Esophagus squamous epithelium (tissue), 5 donors: Measurements from ENCODE around the gene GPR137. TPM values are rescaled to one million over a fixed set of nuclear protein-coding genes. Genes with fewer than 3 reads are reported as not detected.

Source experiments
- DNase-seq: peaks from one replicate; lab custom pipeline; 2025; lab: John Stamatoyannopoulos, UW
- H3K27ac ChIP-seq, 4 donors: fragments of 200-600 bp; sonication (generic); one replicate each; pipeline ENCODE4 v1.5.1; 2016 to 2019; ENCODE audit warnings: mild to moderate bottlenecking in 1 of 4
- H3K27me3 ChIP-seq, 4 donors: fragments of 200-600 bp; sonication (generic); 1 replicate in 3 of 4; 2 replicates in 1 of 4; pipeline versions ENCODE4 v1.5.1 to v1.6.0; 2017 to 2021; ENCODE audit warnings: antibody characterized with exemption in 1 of 4
- H3K36me3 ChIP-seq, 3 donors: fragments of 200-600 bp; sonication (generic); one replicate each; pipeline ENCODE4 v1.5.1; 2016 to 2019
- H3K4me1 ChIP-seq, 3 donors: fragments of 200-600 bp; sonication (generic); one replicate each; pipeline ENCODE4 v1.5.1; 2017 to 2019
- H3K4me3 ChIP-seq, 4 donors: fragments of 200-600 bp; sonication (generic); 1 replicate in 3 of 4; 2 replicates in 1 of 4; pipeline ENCODE4 v1.5.1; 2016 to 2019; ENCODE audit warnings: mild to moderate bottlenecking in 2 of 4, moderate library complexity in 1 of 4
- H3K9me3 ChIP-seq, 3 donors: fragments of 200-600 bp; sonication (generic); one replicate each; pipeline ENCODE4 v1.5.1; 2016 to 2019
- POLR2A ChIP-seq, 4 donors: fragments of 450-650 bp; IDR thresholded peaks; one replicate each; pipeline ENCODE4 v1.6.1; 2017; ENCODE audit warnings: antibody characterized with exemption in 4 of 4, mild to moderate bottlenecking in 4 of 4, moderate library complexity in 3 of 4
- WGBS, 2 donors: methylation state at CpG; one replicate each; pipeline ENCODE4 v1.1.5; 2018; 5-methylcytosine and 5-hydroxymethylcytosine counted together
- intact Hi-C: fragments of 100-400 bp; cut with DNase I; formaldehyde crosslinking; loops from one replicate; pipeline ENCODE4 v1.15.0; 2022
- total RNA-seq, 4 donors: library from RNA; depleted of rRNA; stranded (reverse); fragments of >200 nt; gene quantifications; one replicate each; pipeline ENCODE4 v1.1.0, GENCODE V29; 2016
- TF ChIP-seq, protein P1 (sequence below), 6 experiments: fragments of 450-650 bp in 4 of 6; fragments of 200-600 bp in 2 of 6; sonication (generic) in 2 of 6; IDR thresholded peaks; one replicate each; pipeline ENCODE4 v1.5.1; 2016 to 2019; ENCODE audit warnings: antibody characterized with exemption in 6 of 6, mild to moderate bottlenecking in 4 of 6, moderate library complexity in 4 of 6
- donor health status: DM: yes; HTN: yes; CAD: no.

GPR137 gene
- total RNA-seq, 4 donors from 2014 or later, result 17.5 to 19.9 (median 19.2) TPM

GRCh38 chr11:64331569-64332371 is 46.1 kb downstream of the GPR137 start:
- H3K27me3 ChIP-seq, result no peaks in the 10 kb centered on the region
- H3K4me3 ChIP-seq, result peak overlapping the region in 1 of 4 donors; percentile 10
- peaks cover 20 to 66% (median 21%) of the 10 kb centered on the region in 3 donors for H3K4me1 ChIP-seq
- no peak for TF ChIP-seq POLR2A (IDR thresholded peaks at IDR 0.05)
- TF ChIP-seq, protein P1, sequence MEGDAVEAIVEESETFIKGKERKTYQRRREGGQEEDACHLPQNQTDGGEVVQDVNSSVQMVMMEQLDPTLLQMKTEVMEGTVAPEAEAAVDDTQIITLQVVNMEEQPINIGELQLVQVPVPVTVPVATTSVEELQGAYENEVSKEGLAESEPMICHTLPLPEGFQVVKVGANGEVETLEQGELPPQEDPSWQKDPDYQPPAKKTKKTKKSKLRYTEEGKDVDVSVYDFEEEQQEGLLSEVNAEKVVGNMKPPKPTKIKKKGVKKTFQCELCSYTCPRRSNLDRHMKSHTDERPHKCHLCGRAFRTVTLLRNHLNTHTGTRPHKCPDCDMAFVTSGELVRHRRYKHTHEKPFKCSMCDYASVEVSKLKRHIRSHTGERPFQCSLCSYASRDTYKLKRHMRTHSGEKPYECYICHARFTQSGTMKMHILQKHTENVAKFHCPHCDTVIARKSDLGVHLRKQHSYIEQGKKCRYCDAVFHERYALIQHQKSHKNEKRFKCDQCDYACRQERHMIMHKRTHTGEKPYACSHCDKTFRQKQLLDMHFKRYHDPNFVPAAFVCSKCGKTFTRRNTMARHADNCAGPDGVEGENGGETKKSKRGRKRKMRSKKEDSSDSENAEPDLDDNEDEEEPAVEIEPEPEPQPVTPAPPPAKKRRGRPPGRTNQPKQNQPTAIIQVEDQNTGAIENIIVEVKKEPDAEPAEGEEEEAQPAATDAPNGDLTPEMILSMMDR (IDR thresholded peaks at IDR 0.05), result peak; percentile 42 to 95 (median 77)
- 8 to 13% methylated on average over 11 to 12 of the region's 20 CpGs for WGBS, 2 donors
- H3K9me3 ChIP-seq, result no peaks in the 10 kb centered on the region
- intact Hi-C loops, result no loop called here
- H3K27ac ChIP-seq, result peak overlapping the region; percentile 72 to 88 (median 86)
- no peaks in the 10 kb centered on the region for H3K36me3 ChIP-seq
- no peak for DNase-seq

GRCh38 chr11:64333556-64333955 is 47.9 kb downstream of the GPR137 start:
- intact Hi-C loops, result no loop called here
- 77% methylated on average over 3 to 7 of the region's 8 CpGs for WGBS, 2 donors
- DNase-seq, result no peak
- Histone ChIP-seq H3K9me3 (no peaks in the 10 kb centered on the region), H3K27me3 (no peaks in the 10 kb centered on the region), H3K27ac (peak overlapping the region in 2 of 4 donors; percentile 81 to 88), H3K4me1 (peaks cover 20 to 71% (median 21%) of the 10 kb centered on the region in 3 donors), H3K36me3 (no peaks in the 10 kb centered on the region), H3K4me3 (no peak overlapping the region)
- TF ChIP-seq, protein P1 (IDR thresholded peaks at IDR 0.05), result no peak
- TF ChIP-seq POLR2A (IDR thresholded peaks at IDR 0.05), result no peak

DNA sequence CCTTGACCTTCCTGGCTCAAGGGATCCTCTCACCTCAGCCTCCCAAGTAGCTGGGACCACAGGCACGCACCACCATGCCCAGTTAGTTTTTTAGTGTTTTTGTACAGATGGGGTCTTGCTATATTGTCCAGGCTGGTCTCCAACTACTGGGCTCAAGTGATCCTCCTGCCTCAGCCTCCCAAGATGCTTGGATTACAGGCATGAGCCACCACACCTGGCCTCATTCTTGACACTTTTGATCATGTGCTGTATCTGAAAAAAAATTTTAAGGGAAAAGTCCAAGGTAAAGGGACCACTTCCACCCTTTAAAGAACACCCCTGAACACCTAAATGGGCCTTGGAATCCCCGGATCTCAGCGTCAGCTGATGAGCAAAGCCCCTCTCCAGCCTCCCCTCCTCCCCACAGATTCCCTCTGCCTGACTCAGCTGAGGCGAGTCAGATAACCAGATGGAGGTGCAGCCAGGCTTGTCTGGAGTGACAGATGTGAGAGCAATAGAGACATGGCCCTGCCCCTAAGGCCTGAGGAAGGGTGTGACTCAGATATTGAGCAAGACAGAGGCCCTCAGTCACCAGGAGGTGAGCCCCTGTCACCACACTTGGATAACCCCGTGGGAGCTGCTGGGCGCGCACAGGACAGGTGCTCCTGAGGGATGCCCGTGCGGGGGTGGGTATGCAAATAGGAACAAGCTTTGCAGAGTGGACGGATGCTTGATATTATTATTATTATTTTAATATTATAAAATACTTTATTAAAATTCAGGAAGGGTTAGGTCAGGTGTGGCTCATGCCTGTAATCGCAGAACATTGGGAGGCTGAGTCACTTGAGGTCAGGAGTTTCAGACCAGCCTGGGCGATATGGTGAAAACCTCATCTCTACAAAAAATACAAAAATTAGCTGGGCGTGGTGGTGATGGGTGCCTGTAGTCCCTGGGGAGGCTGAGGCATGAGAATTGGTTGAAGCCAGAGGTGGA is 49.4 kb downstream of the GPR137 start:
- no peak for DNase-seq
- Histone ChIP-seq H3K27ac (peak overlapping the region; percentile 51 to 88 (median 76)), H3K27me3 (no peaks in the 10 kb centered on the region), H3K4me3 (no peak overlapping the region), H3K9me3 (no peaks in the 10 kb centered on the region), H3K4me1 (peaks cover 12 to 74% (median 20%) of the 10 kb centered on the region in 3 donors), H3K36me3 (no peaks in the 10 kb centered on the region)
- intact Hi-C loops, result no loop called here
- 21 to 34% methylated on average over 12 to 13 of the region's 13 CpGs for WGBS, 2 donors
- TF ChIP-seq POLR2A (IDR thresholded peaks at IDR 0.05), result no peak
- TF ChIP-seq, protein P1 (IDR thresholded peaks at IDR 0.05), result no peak

DNA sequence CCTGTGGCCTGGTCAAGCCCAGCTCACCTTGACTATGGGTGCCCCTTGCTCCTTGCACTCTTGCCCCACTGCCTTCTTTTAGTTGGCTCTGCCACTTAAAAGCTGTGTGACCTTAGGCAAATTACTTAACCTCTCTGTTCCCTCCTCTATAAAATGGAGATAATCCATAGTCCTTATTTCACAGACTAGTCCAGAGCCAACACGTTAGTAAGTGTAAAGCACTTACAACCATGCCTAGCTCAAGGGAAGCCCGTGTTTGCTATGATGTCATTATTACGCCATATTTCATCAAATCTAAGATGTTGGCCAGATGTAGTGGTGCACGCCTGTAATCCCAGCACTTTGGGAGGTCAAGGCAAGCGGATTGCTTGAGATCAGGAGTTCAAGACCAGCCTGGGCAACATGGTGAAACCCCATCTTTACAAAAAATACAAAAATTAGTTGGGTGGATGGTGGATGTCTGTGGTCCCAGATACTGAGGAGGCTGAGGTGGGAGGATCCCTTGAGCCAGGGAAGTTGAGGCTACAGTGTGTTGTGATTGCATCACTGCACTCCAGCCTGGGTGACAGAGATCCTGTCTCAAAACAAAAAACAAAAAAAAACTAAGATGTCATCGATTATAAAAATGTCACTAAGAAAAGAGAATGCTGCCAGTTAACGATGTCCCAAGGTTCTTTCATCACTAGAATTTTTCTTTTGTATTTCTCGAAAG is 52.0 kb downstream of the GPR137 start:
- intact Hi-C loops, result no loop called here

More for the DNA sequence above, 52.0 kb downstream of the GPR137 start:
- TF ChIP-seq, protein P1 (IDR thresholded peaks at IDR 0.05), result no peak
- TF ChIP-seq POLR2A (IDR thresholded peaks at IDR 0.05), result no peak
- WGBS, 2 donors, result 52 to 69% methylated on average over 7 of the region's 8 CpGs
- Histone ChIP-seq H3K27me3 (no peaks in the 10 kb centered on the region), H3K27ac (peak overlapping the region in 3 of 4 donors; percentile 10 to 88 (median 57)), H3K9me3 (no peaks in the 10 kb centered on the region), H3K4me3 (no peak overlapping the region), H3K36me3 (no peaks in the 10 kb centered on the region), H3K4me1 (peaks cover 14 to 72% (median 17%) of the 10 kb centered on the region in 3 donors)
- no peak for DNase-seq
